H9 (cell line): ENCODE results near the gene CHRNA4. TPM values are rescaled to one million over a fixed set of nuclear protein-coding genes. Genes with fewer than 3 reads are reported as not detected.

Experiments used
- DNase-seq: peaks from one replicate; pipeline ENCODE4 v3.0.0-alpha.2; 2017
- H2AFZ ChIP-seq: one replicate; pipeline ENCODE4 v1.6.1; 2013; ENCODE audit warnings: mild to moderate bottlenecking, low read length, control low read depth, moderate library complexity
- H2AK5ac ChIP-seq: 2 replicates; pipeline ENCODE4 v1.6.1; 2013; ENCODE audit warnings: low read length, control low read depth, mixed read lengths; ENCODE audit not compliant: insufficient read length
- H2BK120ac ChIP-seq: one replicate; pipeline ENCODE4 v1.6.1; 2013; ENCODE audit warnings: low read depth, mild to moderate bottlenecking, low read length, control low read depth, inconsistent platforms; ENCODE audit not compliant: poor library complexity, severe bottlenecking
- H2BK12ac ChIP-seq: 2 replicates; pipeline ENCODE4 v1.6.1; 2013; ENCODE audit warnings: low read length, control low read depth, mixed read lengths, low read depth; ENCODE audit not compliant: insufficient read length
- H2BK15ac ChIP-seq: 2 replicates; pipeline ENCODE4 v1.6.1; 2013; ENCODE audit warnings: low read depth, low read length, control low read depth
- H2BK20ac ChIP-seq: one replicate; pipeline ENCODE4 v1.6.1; 2013; ENCODE audit warnings: low read depth, mild to moderate bottlenecking, low read length, control low read depth, inconsistent platforms; ENCODE audit not compliant: poor library complexity, severe bottlenecking
- H2BK5ac ChIP-seq: 2 replicates; pipeline ENCODE4 v1.6.1; 2013; ENCODE audit warnings: low read length, control low read depth, mixed read lengths; ENCODE audit not compliant: insufficient read length
- H3K14ac ChIP-seq: 2 replicates; pipeline ENCODE4 v1.6.1; 2013; ENCODE audit warnings: low read length, control low read depth; ENCODE audit not compliant: insufficient read depth
- H3K18ac ChIP-seq: 2 replicates; pipeline ENCODE4 v1.6.1; 2013; ENCODE audit warnings: low read depth, mild to moderate bottlenecking, mixed read lengths, low read length, control low read depth; ENCODE audit not compliant: insufficient read length
- H3K23ac ChIP-seq: 2 replicates; pipeline ENCODE4 v1.6.1; 2013; ENCODE audit warnings: low read length, control low read depth, mixed read lengths, low read depth; ENCODE audit not compliant: insufficient read length
- H3K23me2 ChIP-seq: 2 replicates; pipeline ENCODE4 v1.6.1; 2013; ENCODE audit warnings: low read depth, mild to moderate bottlenecking, mixed read lengths, low read length, control low read depth; ENCODE audit not compliant: insufficient read length, poor library complexity, severe bottlenecking
- H3K27ac ChIP-seq: 2 replicates; pipeline ENCODE4 v1.5.1; 2013; ENCODE audit warnings: low read length, control low read depth, mixed read lengths, low read depth; ENCODE audit not compliant: insufficient read length
- H3K27me3 ChIP-seq: 2 replicates; pipeline ENCODE4 v1.6.1; 2013; ENCODE audit warnings: low read length, control low read depth, inconsistent platforms; ENCODE audit not compliant: insufficient read depth
- H3K4ac ChIP-seq: 2 replicates; pipeline ENCODE4 v1.6.1; 2013; ENCODE audit warnings: low read depth, mild to moderate bottlenecking, control low read depth, inconsistent platforms, low read length, moderate library complexity
- H3K4me1 ChIP-seq: 2 replicates; pipeline ENCODE4 v1.6.1; 2013; ENCODE audit warnings: low read length, control low read depth, inconsistent platforms; ENCODE audit not compliant: insufficient read depth
- H3K4me2 ChIP-seq: 2 replicates; pipeline ENCODE4 v1.6.1; 2013; ENCODE audit warnings: low read length, control low read depth, mixed read lengths; ENCODE audit not compliant: insufficient read length, insufficient read depth
- H3K56ac ChIP-seq: 2 replicates; pipeline ENCODE4 v1.6.1; 2013; ENCODE audit warnings: low read depth, mild to moderate bottlenecking, mixed read lengths, low read length, control low read depth; ENCODE audit not compliant: insufficient read length
- H3K79me1 ChIP-seq: 2 replicates; pipeline ENCODE4 v1.6.1; 2013; ENCODE audit warnings: low read depth, mild to moderate bottlenecking, moderate library complexity, low read length, control low read depth, inconsistent platforms; ENCODE audit not compliant: insufficient read depth, poor library complexity, severe bottlenecking
- H3K79me2 ChIP-seq: 2 replicates; pipeline ENCODE4 v1.6.1; 2013; ENCODE audit warnings: low read length, control low read depth, inconsistent platforms; ENCODE audit not compliant: insufficient read depth
- H3K9ac ChIP-seq: 2 replicates; pipeline ENCODE4 v1.6.1; 2013; ENCODE audit warnings: low read length, control low read depth, mixed read lengths; ENCODE audit not compliant: insufficient read length; ENCODE audit errors: extremely low read depth
- H3K9me3 ChIP-seq: one replicate; pipeline ENCODE4 v1.6.1; 2013; ENCODE audit warnings: low read depth, low read length, inconsistent platforms; ENCODE audit not compliant: control insufficient read depth
- H3T11ph ChIP-seq: one replicate; pipeline ENCODE4 v1.6.1; 2013; ENCODE audit warnings: mild to moderate bottlenecking, low read length, control low read depth, inconsistent platforms
- H4K20me1 ChIP-seq: one replicate; pipeline ENCODE4 v1.6.1; 2013; ENCODE audit not compliant: control insufficient read depth, insufficient read length, insufficient read depth
- H4K5ac ChIP-seq: 2 replicates; pipeline ENCODE4 v1.6.1; 2013; ENCODE audit warnings: low read depth, mild to moderate bottlenecking, mixed read lengths, low read length, control low read depth; ENCODE audit not compliant: insufficient read length
- H4K8ac ChIP-seq: replicated peaks from 2 replicates; pipeline ENCODE4 v1.6.1; 2013; ENCODE audit warnings: low read length, control low read depth, mixed read lengths, low read depth; ENCODE audit not compliant: insufficient read length
- H4K91ac ChIP-seq: 2 replicates; pipeline ENCODE4 v1.6.1; 2013; ENCODE audit warnings: low read depth, mild to moderate bottlenecking, moderate library complexity, mixed read lengths, low read length, control low read depth; ENCODE audit not compliant: insufficient read length
- H3K27ac Mint-ChIP-seq, 3 experiments: 2 replicates in 2 of 3; 3 replicates in 1 of 3; pipeline ENCODE4 v1.8.0; 2020 to 2021; ENCODE audit warnings: mixed read lengths in 3 of 3, mild to moderate bottlenecking in 1 of 3, moderate library complexity in 1 of 3
- H3K27me3 Mint-ChIP-seq: 2 replicates; pipeline ENCODE4 v1.8.0; 2021; ENCODE audit warnings: low read depth, mild to moderate bottlenecking, moderate library complexity, mixed read lengths
- H3K36me3 Mint-ChIP-seq, 3 experiments: 2 replicates in 2 of 3; 3 replicates in 1 of 3; pipeline ENCODE4 v1.8.0; 2020 to 2021; ENCODE audit warnings: low read depth in 3 of 3, mixed read lengths in 3 of 3; ENCODE audit not compliant: insufficient read depth in 1 of 3
- H3K4me1 Mint-ChIP-seq, 2 experiments: 2 replicates each; pipeline ENCODE4 v1.8.0; 2020; ENCODE audit warnings: mixed read lengths in 2 of 2
- H3K4me3 Mint-ChIP-seq, 2 experiments: 2 replicates in 1 of 2; 3 replicates in 1 of 2; pipeline ENCODE4 v1.8.0; 2020 to 2021; ENCODE audit warnings: mild to moderate bottlenecking in 2 of 2, mixed read lengths in 2 of 2, moderate library complexity in 1 of 2
- H3K9me3 Mint-ChIP-seq, 2 experiments: 2 replicates in 1 of 2; 3 replicates in 1 of 2; pipeline ENCODE4 v1.8.0; 2020; ENCODE audit warnings: mild to moderate bottlenecking in 2 of 2, mixed read lengths in 2 of 2, moderate library complexity in 1 of 2
- WGBS: extraction: QIAGEN DNeasy Blood & Tissue Kit; methylation state at CpG from one replicate; pipeline ENCODE4 v1.1.7; 2013; ENCODE audit warnings: missing lambda C conversion rate, low lambda C conversion rate, mixed read lengths; ENCODE audit not compliant: insufficient read length; ENCODE audit errors: extremely low coverage; 5-methylcytosine and 5-hydroxymethylcytosine counted together
- total RNA-seq: library from RNA; stranded (reverse); gene quantifications from 2 replicates; pipeline ENCODE4 v1.2.1, GENCODE V29; 2021
- TF ChIP-seq, protein P1 (sequence below): fragments of 200-600 bp; sonication (generic); conservative IDR thresholded peaks from 3 replicates; pipeline ENCODE4 v1.8.0; 2021; ENCODE audit warnings: antibody characterized with exemption, mild to moderate bottlenecking

Gene CHRNA4
- total RNA-seq, 1 experiment from 2014 or later = 2.5 TPM

DNA sequence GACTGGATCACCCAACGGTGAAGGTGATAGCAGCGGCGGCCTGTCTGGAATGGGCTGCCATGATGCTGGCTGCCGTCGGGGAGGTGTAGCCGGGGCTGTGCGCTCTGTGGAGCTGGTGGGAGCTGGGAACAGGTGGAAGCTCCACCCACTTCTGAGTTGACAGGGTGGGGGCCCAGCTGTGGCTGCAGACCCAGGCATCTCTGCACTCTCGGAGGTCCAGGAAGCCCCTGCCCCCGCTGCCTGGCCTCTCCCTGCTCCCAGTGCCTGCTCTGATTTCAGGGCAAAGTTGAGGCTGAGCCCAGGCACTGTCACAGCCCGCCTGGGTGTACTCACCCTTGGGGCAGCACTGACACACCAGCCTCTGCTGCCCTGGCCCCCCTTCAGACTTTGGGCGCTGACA lies 18.1 kb upstream of the CHRNA4 start:
- peaks cover 19 to 40% of the 10 kb centered on the region in 2 experiments for H3K4me1 Mint-ChIP-seq
- peaks cover 4% of the 10 kb centered on the region; the same call in 1 of the 2 replicates for H3K4me1 ChIP-seq
- no peak overlapping the region for H2BK15ac ChIP-seq
- peak overlapping the region in 1 of 3 experiments; percentile 7; a peak in 1 of 7 replicates for H3K27ac Mint-ChIP-seq
- no peak overlapping the region for H3K4ac ChIP-seq
- no peaks in the 10 kb centered on the region for H3K27me3 ChIP-seq
- H2AK5ac ChIP-seq = no peak overlapping the region
- no peak overlapping the region for H4K8ac ChIP-seq
- no peak overlapping the region for H3K14ac ChIP-seq
- no peak overlapping the region for H3K27ac ChIP-seq
- H3K27me3 Mint-ChIP-seq = peaks cover 2% of the 10 kb centered on the region
- no peak overlapping the region for H3K4me3 Mint-ChIP-seq
- H4K20me1 ChIP-seq = no peaks in the 10 kb centered on the region
- H3K36me3 Mint-ChIP-seq = no peaks in the 10 kb centered on the region
- TF ChIP-seq, protein P1, sequence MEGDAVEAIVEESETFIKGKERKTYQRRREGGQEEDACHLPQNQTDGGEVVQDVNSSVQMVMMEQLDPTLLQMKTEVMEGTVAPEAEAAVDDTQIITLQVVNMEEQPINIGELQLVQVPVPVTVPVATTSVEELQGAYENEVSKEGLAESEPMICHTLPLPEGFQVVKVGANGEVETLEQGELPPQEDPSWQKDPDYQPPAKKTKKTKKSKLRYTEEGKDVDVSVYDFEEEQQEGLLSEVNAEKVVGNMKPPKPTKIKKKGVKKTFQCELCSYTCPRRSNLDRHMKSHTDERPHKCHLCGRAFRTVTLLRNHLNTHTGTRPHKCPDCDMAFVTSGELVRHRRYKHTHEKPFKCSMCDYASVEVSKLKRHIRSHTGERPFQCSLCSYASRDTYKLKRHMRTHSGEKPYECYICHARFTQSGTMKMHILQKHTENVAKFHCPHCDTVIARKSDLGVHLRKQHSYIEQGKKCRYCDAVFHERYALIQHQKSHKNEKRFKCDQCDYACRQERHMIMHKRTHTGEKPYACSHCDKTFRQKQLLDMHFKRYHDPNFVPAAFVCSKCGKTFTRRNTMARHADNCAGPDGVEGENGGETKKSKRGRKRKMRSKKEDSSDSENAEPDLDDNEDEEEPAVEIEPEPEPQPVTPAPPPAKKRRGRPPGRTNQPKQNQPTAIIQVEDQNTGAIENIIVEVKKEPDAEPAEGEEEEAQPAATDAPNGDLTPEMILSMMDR = no peak
- no peak overlapping the region for H3K56ac ChIP-seq
- H3K23ac ChIP-seq = no peak overlapping the region
- H2BK5ac ChIP-seq = no peak overlapping the region
- no peak overlapping the region for H3K18ac ChIP-seq
- H3K9ac ChIP-seq = no peak overlapping the region
- no peak overlapping the region for H2BK12ac ChIP-seq
- H3K4me2 ChIP-seq = no peak overlapping the region
- H2AFZ ChIP-seq = no peak overlapping the region
- no peak overlapping the region for H4K5ac ChIP-seq
- H2BK120ac ChIP-seq = no peak overlapping the region
- H3K9me3 ChIP-seq = no peaks in the 10 kb centered on the region
- no CpG with 5 or more reads among the region's 11 CpGs for WGBS
- H3K9me3 Mint-ChIP-seq = peaks cover 0 to 5% of the 10 kb centered on the region in 2 experiments; a peak in 1 of 5 replicates
- H4K91ac ChIP-seq = no peak overlapping the region
- no peaks in the 10 kb centered on the region for H3K23me2 ChIP-seq
- H3K79me2 ChIP-seq = no peaks in the 10 kb centered on the region
- H3T11ph ChIP-seq = no peak overlapping the region
- no peak overlapping the region for H2BK20ac ChIP-seq
- no peak for DNase-seq
- H3K79me1 ChIP-seq = no peaks in the 10 kb centered on the region
